NCI-H1092 (cell line): ENCODE results near the gene GAN.

Experiments used
- DNase-seq: peaks from one replicate; lab custom pipeline; 2025; lab: John Stamatoyannopoulos, UW

Gene GAN

GRCh38 chr16:81353895-81354294 lies 39.1 kb downstream of the GAN start:
- no peak for DNase-seq

GRCh38 chr16:81357711-81358260 lies 43.0 kb downstream of the GAN start:
- DNase-seq: no peak

GRCh38 chr16:81358860-81359259 lies 44.1 kb downstream of the GAN start:
- no peak for DNase-seq

GRCh38 chr16:81360135-81360534 lies 45.4 kb downstream of the GAN start:
- DNase-seq: no peak

GRCh38 chr16:81365731-81366130 lies 51.0 kb downstream of the GAN start:
- no peak for DNase-seq

- DNase-seq: no peak
Measured at GRCh38 chr16:81366316-81366932, 51.7 kb downstream of the GAN start.

GRCh38 chr16:81367821-81368220 lies 53.1 kb downstream of the GAN start:
- no peak for DNase-seq

GRCh38 chr16:81369888-81370504 lies 55.2 kb downstream of the GAN start:
- DNase-seq: no peak

- no peak for DNase-seq
Measured at GRCh38 chr16:81371106-81371505, 56.3 kb downstream of the GAN start.

GRCh38 chr16:81374550-81374949 lies 59.8 kb downstream of the GAN start:
- no peak for DNase-seq

- DNase-seq: no peak
Measured at GRCh38 chr16:81376880-81377279, 62.1 kb downstream of the GAN start.

GRCh38 chr16:81378049-81378448 lies 63.3 kb downstream of the GAN start:
- no peak for DNase-seq

- DNase-seq: no peak
Measured at GRCh38 chr16:81380932-81381331, 66.2 kb downstream of the GAN start.

GRCh38 chr16:81384006-81384405 lies 69.2 kb downstream of the GAN start:
- DNase-seq: no peak

GRCh38 chr16:81385031-81385756 lies 70.4 kb downstream of the GAN start:
- no peak for DNase-seq

GRCh38 chr16:81388357-81388756 lies 73.6 kb downstream of the GAN start:
- DNase-seq: no peak

GRCh38 chr16:81390840-81391239 lies 76.1 kb downstream of the GAN start:
- no peak for DNase-seq

- DNase-seq: no peak
Measured at GRCh38 chr16:81392011-81392410, 77.2 kb downstream of the GAN start.

GRCh38 chr16:81394416-81394815 lies 79.7 kb downstream of the GAN start:
- DNase-seq: no peak

- no peak for DNase-seq
Measured at GRCh38 chr16:81394966-81395655, 80.3 kb downstream of the GAN start.

GRCh38 chr16:81397058-81397878 lies 82.5 kb downstream of the GAN start:
- DNase-seq: no peak
